Pancreas (tissue), 10 donors: Measurements from ENCODE around the gene INPP5F. TPM values are rescaled to one million over a fixed set of nuclear protein-coding genes. Genes with fewer than 3 reads are reported as not detected.

Experiments used
- ATAC-seq, 4 donors: fragments of 200-7000 bp; cut with Tn5 transposase; one replicate each; pipeline versions ENCODE4 v1.8.0 to v1.9.1; 2020; ENCODE audit warnings: mild to moderate bottlenecking in 4 of 4, moderate library complexity in 4 of 4
- DNase-seq, 6 donors: peaks; one replicate each; pipeline ENCODE4 v3.0.0-alpha.2; 2020
- FAIRE-seq: peaks from 2 replicates; lab custom pipeline; 2012; peaks lifted over from hg19 to GRCh38; lab: Jason Lieb, UNC
- H3K27ac ChIP-seq, 4 donors: fragments of 200-600 bp; sonication (generic); 1 replicate in 3 of 4; 2 replicates in 1 of 4; pipeline versions ENCODE4 v1.5.0 to v1.8.0; 2020
- H3K27me3 ChIP-seq, 4 donors: fragments of 200-600 bp; one replicate each; pipeline ENCODE4 v1.8.0; 2021
- H3K36me3 ChIP-seq, 3 donors: fragments of 200-600 bp; sonication (generic) in 1 of 3; one replicate each; pipeline versions ENCODE4 v1.5.0 to v1.8.0; 2020 to 2021
- H3K4me1 ChIP-seq, 3 donors: fragments of 200-600 bp; one replicate each; pipeline ENCODE4 v1.8.0; 2021
- H3K4me3 ChIP-seq, 4 donors: fragments of 200-600 bp; sonication (generic) in 2 of 4; one replicate each; pipeline versions ENCODE4 v1.5.0 to v1.8.0; 2020 to 2021
- H3K9me3 ChIP-seq, 4 donors: fragments of 200-600 bp; one replicate each; pipeline ENCODE4 v1.8.0; 2021
- CTCF ChIP-seq, 4 donors: fragments of 200-600 bp; sonication (generic) in 3 of 4; IDR thresholded peaks; one replicate each; pipeline versions ENCODE4 v1.5.0 to v1.8.0; 2021; ENCODE audit warnings: antibody characterized with exemption in 4 of 4
- WGBS, 2 donors: extraction: QIAGEN DNeasy Blood & Tissue Kit; methylation state at CpG; one replicate each; pipeline ENCODE4 v1.1.7; 2013; 5-methylcytosine and 5-hydroxymethylcytosine counted together
- intact Hi-C, 3 donors: fragments of 100-400 bp; cut with DNase I; formaldehyde crosslinking; loops; one replicate each; pipeline versions ENCODE4 v1.11.1 to v1.14.2; 2022
- polyA plus RNA-seq, 2 donors: library from polyadenylated mRNA; stranded (reverse); fragments of 200-250 nt; gene quantifications; one replicate each; pipeline ENCODE4 v1.2.3, GENCODE V29; 2013
- total RNA-seq, 6 donors: library from RNA; stranded (reverse); fragmentation: NEBNext Ultra II Directional in 4 of 6; extraction: Animal tissue kit (Norgen Biotek cat#: 25700) in 4 of 6; gene quantifications; one replicate each; pipeline versions ENCODE4 v1.2.1 to v1.2.4, GENCODE V29; 2021 to 2023
- donor health status: healthy with polysubstance abuse.
- donor health status: DM: no; HTN: no; CAD: no; lungs with moderate emphysema.
- donor health status: DM: no; HTN: no; CAD: no.
- donor health status: control.
- donor health status: control.
- donor health status: Bipolar disorder and iron deficiency.
- donor health status: DM: yes; HTN: yes; CAD: no.
- donor health status: DM: no; HTN: no; CAD: no.
- donor health status: DM: no; HTN: no; CAD: no.
- donor health status: DM: yes; HTN: yes; CAD: no.

INPP5F gene
- total and polyA plus RNA-seq, 8 donors = 4.3 to 13.6 (median 4.7) TPM

- no peak overlapping the region for H3K27ac ChIP-seq
- FAIRE-seq = no peak
- H3K36me3 ChIP-seq = no peaks in the 10 kb centered on the region
- intact Hi-C loops = no loop called here
- ATAC-seq = no peak
- H3K27me3 ChIP-seq = no peaks in the 10 kb centered on the region
- DNase-seq = no peak
- no peak overlapping the region for H3K4me3 ChIP-seq
- no peaks in the 10 kb centered on the region for H3K9me3 ChIP-seq
- H3K4me1 ChIP-seq = peaks cover 0 to 6% (median 3%) of the 10 kb centered on the region in 3 donors
- no peak for TF ChIP-seq CTCF (IDR thresholded peaks at IDR 0.05)
- 77 to 84% methylated on average over 3 of the region's 3 CpGs for whole genome bisulfite sequencing, 2 donors
Measured at GRCh38 chr10:119728172-119728800, 2.4 kb downstream of the INPP5F start.

- no peak for TF ChIP-seq CTCF (IDR thresholded peaks at IDR 0.05)
- Histone ChIP-seq H3K27ac (no peak overlapping the region), H3K4me1 (peaks cover 3 to 15% (median 5%) of the 10 kb centered on the region in 3 donors), H3K9me3 (no peaks in the 10 kb centered on the region), H3K36me3 (no peaks in the 10 kb centered on the region), H3K27me3 (no peaks in the 10 kb centered on the region), H3K4me3 (no peak overlapping the region)
- WGBS, 2 donors = 19 to 22% methylated on average over 1 of the region's 1 CpG
- ATAC-seq (no peak), DNase-seq (no peak), FAIRE-seq (peak; percentile 71)
- intact Hi-C loops = no loop called here
Measured at GRCh38 chr10:119734396-119735332, 8.8 kb downstream of the INPP5F start.

GRCh38 chr10:119735451-119735850 lies 9.6 kb downstream of the INPP5F start:
- no peak for FAIRE-seq

GRCh38 chr10:119736220-119736619 lies 10.4 kb downstream of the INPP5F start:
- ATAC-seq (no peak), DNase-seq (no peak), FAIRE-seq (no peak)
- no peaks in the 10 kb centered on the region for H3K9me3 ChIP-seq
- intact Hi-C loops = no loop called here
- no peaks in the 10 kb centered on the region for H3K36me3 ChIP-seq
- 93 to 100% methylated on average over 1 of the region's 1 CpG for WGBS, 2 donors
- H3K27ac ChIP-seq = no peak overlapping the region
- H3K4me3 ChIP-seq = no peak overlapping the region
- H3K4me1 ChIP-seq = peaks cover 3 to 15% (median 5%) of the 10 kb centered on the region in 3 donors
- H3K27me3 ChIP-seq = no peaks in the 10 kb centered on the region
- no peak for TF ChIP-seq CTCF (IDR thresholded peaks at IDR 0.05)

More at GRCh38 chr10:119735451-119735850, 9.6 kb downstream of the INPP5F start:
- no peak for TF ChIP-seq CTCF (IDR thresholded peaks at IDR 0.05)
- Histone ChIP-seq H3K27me3 (no peaks in the 10 kb centered on the region), H3K27ac (no peak overlapping the region), H3K9me3 (no peaks in the 10 kb centered on the region), H3K36me3 (no peaks in the 10 kb centered on the region), H3K4me3 (no peak overlapping the region), H3K4me1 (peaks cover 3 to 15% (median 5%) of the 10 kb centered on the region in 3 donors)
- intact Hi-C loops = no loop called here
- ATAC-seq (no peak), DNase-seq (no peak)
- 83 to 86% methylated on average over 3 of the region's 3 CpGs for WGBS, 2 donors
